Right lobe of liver (tissue), 6 donors: Measurements from ENCODE around the gene PGM3. TPM values are rescaled to one million over a fixed set of nuclear protein-coding genes. Genes with fewer than 3 reads are reported as not detected.

ENCODE experiments used
- ATAC-seq, 4 donors: fragments of 200-7000 bp; cut with Tn5 transposase; one replicate each; pipeline ENCODE4 v1.9.1; 2020; ENCODE audit warnings: mild to moderate bottlenecking in 4 of 4, moderate library complexity in 4 of 4
- DNase-seq, 3 donors: peaks; one replicate each; pipeline ENCODE4 v3.0.0-alpha.2; 2020
- H3K27ac ChIP-seq, 3 donors: fragments of 200-600 bp; one replicate each; pipeline ENCODE4 v1.8.0; 2022
- H3K27me3 ChIP-seq, 2 donors: fragments of 200-600 bp; one replicate each; pipeline ENCODE4 v1.8.0; 2022
- H3K36me3 ChIP-seq, 4 donors: fragments of 200-600 bp; sonication (generic) in 1 of 4; one replicate each; pipeline versions ENCODE4 v1.5.1 to v1.8.0; 2017 to 2022; ENCODE audit warnings: control low read depth in 1 of 4
- H3K4me1 ChIP-seq, 4 donors: fragments of 200-600 bp; sonication (generic) in 1 of 4; one replicate each; pipeline versions ENCODE4 v1.5.1 to v1.8.0; 2017 to 2022; ENCODE audit warnings: control low read depth in 1 of 4
- H3K4me3 ChIP-seq, 3 donors: fragments of 200-600 bp; one replicate each; pipeline ENCODE4 v1.8.0; 2022
- H3K9me3 ChIP-seq, 4 donors: fragments of 200-600 bp; sonication (generic) in 1 of 4; one replicate each; pipeline versions ENCODE4 v1.5.1 to v1.8.0; 2017 to 2022; ENCODE audit warnings: control low read depth in 1 of 4
- CTCF ChIP-seq, 4 donors: fragments of 200-600 bp in 3 of 4; fragments of 450-650 bp in 1 of 4; IDR thresholded peaks; one replicate each; pipeline versions ENCODE4 v1.5.1 to v1.8.0; 2016 to 2022; ENCODE audit warnings: antibody characterized with exemption in 4 of 4, mild to moderate bottlenecking in 2 of 4
- POLR2A ChIP-seq: fragments of 450-650 bp; IDR thresholded peaks from one replicate; pipeline ENCODE4 v1.6.1; 2017; ENCODE audit warnings: antibody characterized with exemption, mild to moderate bottlenecking
- WGBS: methylation state at CpG from one replicate; pipeline ENCODE4 v1.1.6; 2018; ENCODE audit warnings: low coverage, low lambda C conversion rate; ENCODE audit not compliant: insufficient coverage; ENCODE audit errors: missing lambda C conversion rate; 5-methylcytosine and 5-hydroxymethylcytosine counted together
- intact Hi-C, 2 donors: fragments of 100-400 bp; cut with DNase I; formaldehyde crosslinking; loops; one replicate each; pipeline versions ENCODE4 v1.11.2 to v1.14.1; 2022
- total RNA-seq, 6 experiments: library from RNA; depleted of rRNA in 2 of 6; stranded (reverse); fragments of >200 nt in 2 of 6; fragmentation: NEBNext Ultra II Directional in 3 of 6; extraction: Animal tissue kit (Norgen Biotek cat#: 25700) in 3 of 6; gene quantifications; one replicate each; pipeline versions ENCODE4 v1.1.0 to v1.2.4, GENCODE V29; 2016 to 2023
- donor health status: DM: no; HTN: yes; CAD: no.
- donor health status: DM: no; HTN: no; CAD: no.
- donor health status: DM: no; HTN: no; CAD: no.
- donor health status: DM: no; HTN: yes; CAD: no.
- donor health status: DM: no; HTN: yes; CAD: no.

Gene PGM3
- total RNA-seq, 6 experiments from 2014 or later = 23.5 to 52.2 (median 35.0) TPM

- 26% methylated on average over 7 of the region's 7 CpGs for WGBS
- H3K27ac ChIP-seq = no peak overlapping the region
- TF ChIP-seq POLR2A = no peak
- TF ChIP-seq CTCF (IDR thresholded peaks at IDR 0.05) = peak; percentile 71 to 90 (median 85)
- no peaks in the 10 kb centered on the region for H3K36me3 ChIP-seq
- H3K9me3 ChIP-seq = no peaks in the 10 kb centered on the region
- H3K4me3 ChIP-seq = no peak overlapping the region
- no peaks in the 10 kb centered on the region for H3K27me3 ChIP-seq
- intact Hi-C loops = loop anchor here (5.0 kb wide), 1 partner anchor 148 kb away; the partner anchor contains the start of genes DOP1A (in 2 of the 2) and UBE3D (in 2 of the 2)
- ATAC-seq (peak; percentile 99 to 100 (median 99)), DNase-seq (peak in 2 of 3 donors; percentile 25 to 57)
- no peaks in the 10 kb centered on the region for H3K4me1 ChIP-seq
Measured at GRCh38 chr6:83215131-83216047, 22.3 kb upstream of the PGM3 start.

- Histone ChIP-seq H3K27ac (no peak overlapping the region), H3K9me3 (no peaks in the 10 kb centered on the region), H3K36me3 (no peaks in the 10 kb centered on the region), H3K4me1 (no peaks in the 10 kb centered on the region), H3K27me3 (no peaks in the 10 kb centered on the region), H3K4me3 (no peak overlapping the region)
- DNase-seq (no peak), ATAC-seq (no peak)
- intact Hi-C loops = no loop called here
- TF ChIP-seq CTCF (IDR thresholded peaks at IDR 0.05) = no peak
- no peak for TF ChIP-seq POLR2A
- WGBS = 92% methylated on average over 4 of the region's 4 CpGs
Measured at GRCh38 chr6:83202031-83202430, 9.0 kb upstream of the PGM3 start.

- Histone ChIP-seq H3K27me3 (no peaks in the 10 kb centered on the region), H3K27ac (no peak overlapping the region), H3K4me3 (no peak overlapping the region), H3K9me3 (no peaks in the 10 kb centered on the region), H3K4me1 (peaks cover 0 to 2% (median 0%) of the 10 kb centered on the region in 4 donors), H3K36me3 (peaks cover 0 to 5% (median 0%) of the 10 kb centered on the region in 4 donors)
- TF ChIP-seq CTCF (IDR thresholded peaks at IDR 0.05) (no peak), POLR2A (no peak)
- intact Hi-C loops = no loop called here
- no peak for DNase-seq
- 47% methylated on average over 2 of the region's 2 CpGs for WGBS
- ATAC-seq = peak in 2 of 4 donors; percentile 26 to 95
Measured at GRCh38 chr6:83199863-83200225, 6.8 kb upstream of the PGM3 start.

- peaks cover 0 to 7% (median 0%) of the 10 kb centered on the region in 4 donors for H3K4me1 ChIP-seq
- peak in 1 of 4 donors; percentile 11 for ATAC-seq
- H3K27ac ChIP-seq = no peak overlapping the region
- H3K4me3 ChIP-seq = no peak overlapping the region
- TF ChIP-seq CTCF (IDR thresholded peaks at IDR 0.05) = no peak
- TF ChIP-seq POLR2A = no peak
- no peaks in the 10 kb centered on the region for H3K27me3 ChIP-seq
- H3K9me3 ChIP-seq = no peaks in the 10 kb centered on the region
- intact Hi-C loops = no loop called here
- no peak for DNase-seq
- H3K36me3 ChIP-seq = peaks cover 0 to 5% (median 0%) of the 10 kb centered on the region in 4 donors
- 89% methylated on average over 3 of the region's 5 CpGs for WGBS
Measured at GRCh38 chr6:83199173-83199862, 6.3 kb upstream of the PGM3 start.
